ENCODE measurements around the gene RASGRP4.

Gene RASGRP4

GRCh38 chr19:38384209-38385027, 41.6 kb downstream of the RASGRP4 start:
- Histone ChIP-seq H3K9ac (ENCODE audit: low read length) (no peak overlapping the region), H3K27me3 (ENCODE audit: insufficient read depth, low read length) (no peaks in the 10 kb centered on the region), H3K4me2 (ENCODE audit: low read length) (no peak overlapping the region), H3K9me2 (ENCODE audit: low read depth, low read length) (no peaks in the 10 kb centered on the region), H3K36me3 (ENCODE audit: insufficient read depth, low read length) (peaks cover 46% of the 10 kb centered on the region), H3K9me3 (ENCODE audit: low read length) (no peaks in the 10 kb centered on the region), H2AFZ (ENCODE audit: low read length) (no peak overlapping the region), H3K79me2 (ENCODE audit: insufficient read depth, low read length) (no peaks in the 10 kb centered on the region), H3K4me3 (ENCODE audit: low read depth, low read length, poor library complexity, severe bottlenecking) (no peak overlapping the region), H3F3A (ENCODE audit: insufficient read depth, low read length) (no peaks in the 10 kb centered on the region), H3K4me1 (ENCODE audit: insufficient read depth, low read length, severe bottlenecking) (peaks cover 22% of the 10 kb centered on the region), H4K20me1 (ENCODE audit: insufficient read depth, low read length) (no peaks in the 10 kb centered on the region), H3K27ac (ENCODE audit: low read depth, low read length, poor library complexity, severe bottlenecking) (no peak overlapping the region)
- TF ChIP-seq EZH2 (IDR thresholded peaks at IDR 0.05; ENCODE audit: borderline replicate concordance, low read length): no peak
- TF ChIP-seq, protein P1, sequence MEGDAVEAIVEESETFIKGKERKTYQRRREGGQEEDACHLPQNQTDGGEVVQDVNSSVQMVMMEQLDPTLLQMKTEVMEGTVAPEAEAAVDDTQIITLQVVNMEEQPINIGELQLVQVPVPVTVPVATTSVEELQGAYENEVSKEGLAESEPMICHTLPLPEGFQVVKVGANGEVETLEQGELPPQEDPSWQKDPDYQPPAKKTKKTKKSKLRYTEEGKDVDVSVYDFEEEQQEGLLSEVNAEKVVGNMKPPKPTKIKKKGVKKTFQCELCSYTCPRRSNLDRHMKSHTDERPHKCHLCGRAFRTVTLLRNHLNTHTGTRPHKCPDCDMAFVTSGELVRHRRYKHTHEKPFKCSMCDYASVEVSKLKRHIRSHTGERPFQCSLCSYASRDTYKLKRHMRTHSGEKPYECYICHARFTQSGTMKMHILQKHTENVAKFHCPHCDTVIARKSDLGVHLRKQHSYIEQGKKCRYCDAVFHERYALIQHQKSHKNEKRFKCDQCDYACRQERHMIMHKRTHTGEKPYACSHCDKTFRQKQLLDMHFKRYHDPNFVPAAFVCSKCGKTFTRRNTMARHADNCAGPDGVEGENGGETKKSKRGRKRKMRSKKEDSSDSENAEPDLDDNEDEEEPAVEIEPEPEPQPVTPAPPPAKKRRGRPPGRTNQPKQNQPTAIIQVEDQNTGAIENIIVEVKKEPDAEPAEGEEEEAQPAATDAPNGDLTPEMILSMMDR (IDR thresholded peaks at IDR 0.05; ENCODE audit: low read length): peak; percentile 47; the same call in 1 of the 2 replicates

DNA sequence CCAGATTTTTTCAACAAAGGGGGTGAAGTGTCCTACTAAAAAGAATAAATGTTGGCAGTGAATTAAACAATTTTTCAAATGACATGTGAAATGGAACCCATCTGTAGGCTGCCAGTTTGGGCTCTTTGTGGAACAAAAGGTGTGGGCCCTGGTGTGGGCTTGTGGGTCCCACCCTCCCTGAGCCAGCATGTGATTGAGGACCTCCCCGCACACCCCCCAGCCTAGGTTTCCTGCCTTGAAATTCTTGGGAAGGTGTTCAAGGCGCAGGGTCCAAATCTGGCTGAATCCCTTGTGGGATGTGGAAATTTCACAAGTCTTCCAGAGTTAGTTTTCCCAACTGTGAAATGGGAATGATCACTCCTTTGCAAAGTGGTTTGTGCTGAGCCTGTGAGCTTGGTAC, 42.3 kb downstream of the RASGRP4 start:
- Histone ChIP-seq H3K4me3 (ENCODE audit: low read depth, low read length, poor library complexity, severe bottlenecking) (no peak overlapping the region), H2AFZ (ENCODE audit: low read length) (no peak overlapping the region), H3K9ac (ENCODE audit: low read length) (no peak overlapping the region), H3K9me2 (ENCODE audit: low read depth, low read length) (no peaks in the 10 kb centered on the region), H3K79me2 (ENCODE audit: insufficient read depth, low read length) (no peaks in the 10 kb centered on the region), H3F3A (ENCODE audit: insufficient read depth, low read length) (no peaks in the 10 kb centered on the region), H3K27me3 (ENCODE audit: insufficient read depth, low read length) (no peaks in the 10 kb centered on the region), H4K20me1 (ENCODE audit: insufficient read depth, low read length) (no peaks in the 10 kb centered on the region), H3K36me3 (ENCODE audit: insufficient read depth, low read length) (peaks cover 52% of the 10 kb centered on the region), H3K4me1 (ENCODE audit: insufficient read depth, low read length, severe bottlenecking) (peaks cover 19% of the 10 kb centered on the region), H3K9me3 (ENCODE audit: low read length) (no peaks in the 10 kb centered on the region), H3K4me2 (ENCODE audit: low read length) (no peak overlapping the region), H3K27ac (ENCODE audit: low read depth, low read length, poor library complexity, severe bottlenecking) (no peak overlapping the region)
- no peak for TF ChIP-seq EZH2 (IDR thresholded peaks at IDR 0.05; ENCODE audit: borderline replicate concordance, low read length)
- TF ChIP-seq, protein P1 (IDR thresholded peaks at IDR 0.05; ENCODE audit: low read length): no peak

GRCh38 chr19:38383184-38383583, 42.8 kb downstream of the RASGRP4 start:
- Histone ChIP-seq H3K27me3 (ENCODE audit: insufficient read depth, low read length) (no peaks in the 10 kb centered on the region), H3K4me1 (ENCODE audit: insufficient read depth, low read length, severe bottlenecking) (peaks cover 15% of the 10 kb centered on the region), H3K36me3 (ENCODE audit: insufficient read depth, low read length) (peaks cover 52% of the 10 kb centered on the region), H3F3A (ENCODE audit: insufficient read depth, low read length) (no peaks in the 10 kb centered on the region), H4K20me1 (ENCODE audit: insufficient read depth, low read length) (no peaks in the 10 kb centered on the region), H3K79me2 (ENCODE audit: insufficient read depth, low read length) (no peaks in the 10 kb centered on the region), H3K4me2 (ENCODE audit: low read length) (no peak overlapping the region), H2AFZ (ENCODE audit: low read length) (no peak overlapping the region), H3K27ac (ENCODE audit: low read depth, low read length, poor library complexity, severe bottlenecking) (no peak overlapping the region), H3K9me3 (ENCODE audit: low read length) (no peaks in the 10 kb centered on the region), H3K4me3 (ENCODE audit: low read depth, low read length, poor library complexity, severe bottlenecking) (no peak overlapping the region), H3K9me2 (ENCODE audit: low read depth, low read length) (no peaks in the 10 kb centered on the region), H3K9ac (ENCODE audit: low read length) (no peak overlapping the region)
- TF ChIP-seq, protein P1 (IDR thresholded peaks at IDR 0.05; ENCODE audit: low read length): no peak
- no peak for TF ChIP-seq EZH2 (IDR thresholded peaks at IDR 0.05; ENCODE audit: borderline replicate concordance, low read length)
